ENCODE data around the gene TIMMDC1. TPM values are rescaled to one million over a fixed set of nuclear protein-coding genes. Genes with fewer than 3 reads are reported as not detected.
A peak's percentile ranks its signal among the peaks of the same experiment; 100 is the strongest.

Gene TIMMDC1
- total and polyA plus RNA-seq, 10 of the 15 experiments (the other 5 are each of a cell fraction or from before 2014, with no cell fraction given), result 55.9 to 146 (median 72.1) TPM

DNA sequence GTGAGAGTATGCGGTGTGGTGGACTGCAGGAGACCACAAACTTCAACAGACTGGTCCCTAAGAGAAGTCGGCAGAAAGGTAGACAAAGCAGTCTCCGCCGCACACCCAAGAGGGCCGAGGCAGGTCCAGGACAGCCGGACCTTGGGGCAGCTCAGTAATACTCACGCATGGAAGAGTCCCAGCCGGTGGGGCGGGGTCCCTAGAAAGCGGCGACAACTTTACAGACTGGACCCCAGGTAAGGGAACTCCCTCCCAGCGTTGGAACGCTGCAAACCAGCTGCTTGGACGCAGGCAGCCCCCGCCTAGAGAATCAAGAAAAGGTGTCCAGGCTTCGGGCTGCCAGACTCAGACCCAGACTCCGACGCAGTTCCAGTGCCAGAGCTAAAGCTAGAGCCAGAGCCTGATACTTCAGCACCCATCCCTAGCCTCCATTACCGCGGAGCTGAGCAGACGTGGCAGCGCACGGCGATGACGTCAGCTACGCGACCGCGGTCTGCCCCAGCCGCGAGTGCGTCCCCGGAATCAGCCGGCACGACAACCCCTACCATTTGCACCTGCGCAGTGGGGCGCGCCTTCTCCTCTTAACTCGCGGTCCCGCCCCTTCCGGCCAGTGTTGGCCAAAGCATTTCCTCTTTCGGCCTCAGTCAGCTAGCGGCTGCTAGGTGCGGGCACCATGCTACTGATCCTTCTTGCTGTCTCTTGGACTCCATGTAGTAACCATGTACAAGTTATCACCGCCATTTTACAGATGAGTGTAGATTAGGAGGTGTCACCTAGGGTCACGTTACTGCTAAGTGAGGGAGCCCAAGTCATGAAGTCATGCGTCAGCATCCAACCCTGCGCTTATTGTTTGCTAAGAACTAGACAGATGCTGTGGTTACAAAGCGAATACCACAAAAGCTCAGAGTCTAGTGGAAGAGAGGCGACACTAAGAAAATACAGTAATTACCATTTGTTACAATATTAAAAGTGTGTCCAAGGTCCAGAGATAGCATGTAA is 34.9 kb upstream of the TIMMDC1 start, which contains the start of gene TMEM39A (continued):
- TF ChIP-seq RB1 (IDR thresholded peaks at IDR 0.05; ENCODE audit: borderline replicate concordance) (no peak), FOS (IDR thresholded peaks at IDR 0.05; ENCODE audit: borderline replicate concordance, extremely low read depth, insufficient read length) (no peak), TCF12 (IDR thresholded peaks at IDR 0.05; ENCODE audit: low read depth, low read length) (peak; percentile 54; the same call in 1 of the 2 replicates), SUPT20H (IDR thresholded peaks at IDR 0.05; ENCODE audit: borderline replicate concordance, control insufficient read depth, low read depth, low read length) (no peak), ZNF207 (IDR thresholded peaks at IDR 0.05; ENCODE audit: borderline replicate concordance) (no peak; the same call in none of the 2 replicates), NFYA (IDR thresholded peaks at IDR 0.05; ENCODE audit: borderline replicate concordance, low read depth, low read length) (no peak), SP1 (IDR thresholded peaks at IDR 0.05; ENCODE audit: low read depth, low read length) (peak; percentile 60), ZSCAN29 (IDR thresholded peaks at IDR 0.05) (no peak), RBBP5 (conservative IDR thresholded peaks at IDR 0.05) (no peak), ZZZ3 (IDR thresholded peaks at IDR 0.05; ENCODE audit: control insufficient read depth, insufficient read length, low read depth) (no peak), SMAD1 (IDR thresholded peaks at IDR 0.05; ENCODE audit: low read depth, partially characterized antibody) (peak; percentile 87), HDGF (IDR thresholded peaks at IDR 0.05) (peak; percentile 85; the same call in 1 of the 2 replicates), SREBF2 (IDR thresholded peaks at IDR 0.05; ENCODE audit: low read length) (no peak), HDAC2 (IDR thresholded peaks at IDR 0.05) (no peak), HDAC6 (IDR thresholded peaks at IDR 0.05; ENCODE audit: unreplicated experiment) (peak; percentile 43), SMC3 (IDR thresholded peaks at IDR 0.05; ENCODE audit: borderline replicate concordance, low read length) (peak; percentile 8; the same call in 1 of the 2 replicates), TCF3 (IDR thresholded peaks at IDR 0.05; ENCODE audit: borderline replicate concordance, insufficient read depth, low read depth, low read length) (0 out of 2 replicates have a peak, but pooled peaks have one; percentile 67), SMAD5 (IDR thresholded peaks at IDR 0.05; ENCODE audit: low read depth) (peak; percentile 96), TARDBP (IDR thresholded peaks at IDR 0.05; ENCODE audit: borderline replicate concordance) (peak; percentile 60; the same call in 1 of the 2 replicates)
- TF ChIP-seq, protein P1, sequence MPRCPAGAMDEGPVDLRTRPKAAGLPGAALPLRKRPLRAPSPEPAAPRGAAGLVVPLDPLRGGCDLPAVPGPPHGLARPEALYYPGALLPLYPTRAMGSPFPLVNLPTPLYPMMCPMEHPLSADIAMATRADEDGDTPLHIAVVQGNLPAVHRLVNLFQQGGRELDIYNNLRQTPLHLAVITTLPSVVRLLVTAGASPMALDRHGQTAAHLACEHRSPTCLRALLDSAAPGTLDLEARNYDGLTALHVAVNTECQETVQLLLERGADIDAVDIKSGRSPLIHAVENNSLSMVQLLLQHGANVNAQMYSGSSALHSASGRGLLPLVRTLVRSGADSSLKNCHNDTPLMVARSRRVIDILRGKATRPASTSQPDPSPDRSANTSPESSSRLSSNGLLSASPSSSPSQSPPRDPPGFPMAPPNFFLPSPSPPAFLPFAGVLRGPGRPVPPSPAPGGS (IDR thresholded peaks at IDR 0.05; ENCODE audit: borderline replicate concordance, insufficient read depth, low read depth, low read length, poor library complexity, severe bottlenecking), result no peak
- TF ChIP-seq, protein P2, sequence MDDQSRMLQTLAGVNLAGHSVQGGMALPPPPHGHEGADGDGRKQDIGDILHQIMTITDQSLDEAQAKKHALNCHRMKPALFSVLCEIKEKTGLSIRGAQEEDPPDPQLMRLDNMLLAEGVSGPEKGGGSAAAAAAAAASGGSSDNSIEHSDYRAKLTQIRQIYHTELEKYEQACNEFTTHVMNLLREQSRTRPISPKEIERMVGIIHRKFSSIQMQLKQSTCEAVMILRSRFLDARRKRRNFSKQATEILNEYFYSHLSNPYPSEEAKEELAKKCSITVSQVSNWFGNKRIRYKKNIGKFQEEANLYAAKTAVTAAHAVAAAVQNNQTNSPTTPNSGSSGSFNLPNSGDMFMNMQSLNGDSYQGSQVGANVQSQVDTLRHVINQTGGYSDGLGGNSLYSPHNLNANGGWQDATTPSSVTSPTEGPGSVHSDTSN (IDR thresholded peaks at IDR 0.05; ENCODE audit: insufficient replicate concordance, low read depth, low read length), result no peak
- TF ChIP-seq, protein P3, sequence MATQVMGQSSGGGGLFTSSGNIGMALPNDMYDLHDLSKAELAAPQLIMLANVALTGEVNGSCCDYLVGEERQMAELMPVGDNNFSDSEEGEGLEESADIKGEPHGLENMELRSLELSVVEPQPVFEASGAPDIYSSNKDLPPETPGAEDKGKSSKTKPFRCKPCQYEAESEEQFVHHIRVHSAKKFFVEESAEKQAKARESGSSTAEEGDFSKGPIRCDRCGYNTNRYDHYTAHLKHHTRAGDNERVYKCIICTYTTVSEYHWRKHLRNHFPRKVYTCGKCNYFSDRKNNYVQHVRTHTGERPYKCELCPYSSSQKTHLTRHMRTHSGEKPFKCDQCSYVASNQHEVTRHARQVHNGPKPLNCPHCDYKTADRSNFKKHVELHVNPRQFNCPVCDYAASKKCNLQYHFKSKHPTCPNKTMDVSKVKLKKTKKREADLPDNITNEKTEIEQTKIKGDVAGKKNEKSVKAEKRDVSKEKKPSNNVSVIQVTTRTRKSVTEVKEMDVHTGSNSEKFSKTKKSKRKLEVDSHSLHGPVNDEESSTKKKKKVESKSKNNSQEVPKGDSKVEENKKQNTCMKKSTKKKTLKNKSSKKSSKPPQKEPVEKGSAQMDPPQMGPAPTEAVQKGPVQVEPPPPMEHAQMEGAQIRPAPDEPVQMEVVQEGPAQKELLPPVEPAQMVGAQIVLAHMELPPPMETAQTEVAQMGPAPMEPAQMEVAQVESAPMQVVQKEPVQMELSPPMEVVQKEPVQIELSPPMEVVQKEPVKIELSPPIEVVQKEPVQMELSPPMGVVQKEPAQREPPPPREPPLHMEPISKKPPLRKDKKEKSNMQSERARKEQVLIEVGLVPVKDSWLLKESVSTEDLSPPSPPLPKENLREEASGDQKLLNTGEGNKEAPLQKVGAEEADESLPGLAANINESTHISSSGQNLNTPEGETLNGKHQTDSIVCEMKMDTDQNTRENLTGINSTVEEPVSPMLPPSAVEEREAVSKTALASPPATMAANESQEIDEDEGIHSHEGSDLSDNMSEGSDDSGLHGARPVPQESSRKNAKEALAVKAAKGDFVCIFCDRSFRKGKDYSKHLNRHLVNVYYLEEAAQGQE (IDR thresholded peaks at IDR 0.05; ENCODE audit: low read depth, low read length), result peak; percentile 42; the same call in 1 of the 2 replicates
- TF ChIP-seq, protein P4, sequence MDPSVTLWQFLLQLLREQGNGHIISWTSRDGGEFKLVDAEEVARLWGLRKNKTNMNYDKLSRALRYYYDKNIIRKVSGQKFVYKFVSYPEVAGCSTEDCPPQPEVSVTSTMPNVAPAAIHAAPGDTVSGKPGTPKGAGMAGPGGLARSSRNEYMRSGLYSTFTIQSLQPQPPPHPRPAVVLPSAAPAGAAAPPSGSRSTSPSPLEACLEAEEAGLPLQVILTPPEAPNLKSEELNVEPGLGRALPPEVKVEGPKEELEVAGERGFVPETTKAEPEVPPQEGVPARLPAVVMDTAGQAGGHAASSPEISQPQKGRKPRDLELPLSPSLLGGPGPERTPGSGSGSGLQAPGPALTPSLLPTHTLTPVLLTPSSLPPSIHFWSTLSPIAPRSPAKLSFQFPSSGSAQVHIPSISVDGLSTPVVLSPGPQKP (IDR thresholded peaks at IDR 0.05; ENCODE audit: low read depth, low read length), result peak; percentile 62; the same call in 1 of the 2 replicates

Measured in GM12878 (cell line).